OCI-LY3 (cell line): Measurements from ENCODE around the gene FYB2.

Source experiments
- EZH2phosphoT487 ChIP-seq: fragments of 200-600 bp; shearing (Covaris generic); IDR thresholded peaks from 2 replicates; pipeline ENCODE4 v1.6.1; 2018; ENCODE audit warnings: antibody characterized with exemption, mixed run types, low read depth
- TF ChIP-seq, protein P1 (sequence below): fragments of 200-600, 300-600 bp; sonication (generic); IDR thresholded peaks from 2 replicates; pipeline ENCODE4 v1.5.1; 2014; ENCODE audit warnings: antibody characterized with exemption, low read length, low read depth

GRCh38 chr1:56833088-56833487, 13.9 kb upstream of the FYB2 start:
- TF ChIP-seq, protein P1, sequence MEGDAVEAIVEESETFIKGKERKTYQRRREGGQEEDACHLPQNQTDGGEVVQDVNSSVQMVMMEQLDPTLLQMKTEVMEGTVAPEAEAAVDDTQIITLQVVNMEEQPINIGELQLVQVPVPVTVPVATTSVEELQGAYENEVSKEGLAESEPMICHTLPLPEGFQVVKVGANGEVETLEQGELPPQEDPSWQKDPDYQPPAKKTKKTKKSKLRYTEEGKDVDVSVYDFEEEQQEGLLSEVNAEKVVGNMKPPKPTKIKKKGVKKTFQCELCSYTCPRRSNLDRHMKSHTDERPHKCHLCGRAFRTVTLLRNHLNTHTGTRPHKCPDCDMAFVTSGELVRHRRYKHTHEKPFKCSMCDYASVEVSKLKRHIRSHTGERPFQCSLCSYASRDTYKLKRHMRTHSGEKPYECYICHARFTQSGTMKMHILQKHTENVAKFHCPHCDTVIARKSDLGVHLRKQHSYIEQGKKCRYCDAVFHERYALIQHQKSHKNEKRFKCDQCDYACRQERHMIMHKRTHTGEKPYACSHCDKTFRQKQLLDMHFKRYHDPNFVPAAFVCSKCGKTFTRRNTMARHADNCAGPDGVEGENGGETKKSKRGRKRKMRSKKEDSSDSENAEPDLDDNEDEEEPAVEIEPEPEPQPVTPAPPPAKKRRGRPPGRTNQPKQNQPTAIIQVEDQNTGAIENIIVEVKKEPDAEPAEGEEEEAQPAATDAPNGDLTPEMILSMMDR: no peak
- TF ChIP-seq EZH2phosphoT487: no peak
